Measurements from ENCODE around the gene SPECC1L. TPM values are rescaled to one million over a fixed set of nuclear protein-coding genes. Genes with fewer than 3 reads are reported as not detected.

SPECC1L gene
- total RNA-seq, 1 donor: 40.2 TPM

DNA sequence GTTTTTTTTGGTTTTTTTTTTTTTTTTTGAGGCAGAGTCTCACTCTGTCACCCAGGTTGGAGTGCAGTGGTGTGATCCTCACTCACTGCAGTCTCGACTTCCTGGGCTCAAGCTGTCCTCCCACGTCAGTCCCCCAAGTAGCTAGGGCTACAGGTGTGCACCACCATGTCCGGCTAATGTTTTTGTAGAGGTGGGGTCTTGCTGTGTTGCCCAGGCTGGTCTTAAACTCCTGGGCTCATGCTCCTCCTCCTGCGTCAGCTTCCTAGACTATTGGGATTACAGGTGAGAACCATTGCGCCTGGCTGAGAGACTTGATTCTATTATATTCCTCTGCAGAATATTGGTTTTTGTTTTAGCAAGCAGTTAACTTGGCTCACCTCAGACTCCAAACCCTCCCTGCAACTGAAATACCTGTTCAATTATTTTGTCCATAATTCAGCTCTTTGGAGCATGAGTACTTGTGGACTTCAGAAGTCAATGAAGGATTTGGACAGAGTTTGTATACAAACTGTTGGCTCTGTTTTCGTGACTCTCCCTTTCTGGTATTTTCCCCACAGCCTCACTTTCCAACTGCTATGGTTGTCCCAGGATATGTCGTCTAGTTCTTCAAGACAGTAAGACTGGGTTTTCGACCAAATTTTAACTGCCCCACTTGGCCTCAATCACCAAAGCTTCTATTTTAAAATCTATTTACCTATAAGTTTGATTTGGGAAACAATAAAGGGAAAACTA is 87.6 kb downstream of the SPECC1L start:
- H3K4me3 ChIP-seq (ENCODE audit: low read depth, low read length): no peak overlapping the region
- TF ChIP-seq, protein P1, sequence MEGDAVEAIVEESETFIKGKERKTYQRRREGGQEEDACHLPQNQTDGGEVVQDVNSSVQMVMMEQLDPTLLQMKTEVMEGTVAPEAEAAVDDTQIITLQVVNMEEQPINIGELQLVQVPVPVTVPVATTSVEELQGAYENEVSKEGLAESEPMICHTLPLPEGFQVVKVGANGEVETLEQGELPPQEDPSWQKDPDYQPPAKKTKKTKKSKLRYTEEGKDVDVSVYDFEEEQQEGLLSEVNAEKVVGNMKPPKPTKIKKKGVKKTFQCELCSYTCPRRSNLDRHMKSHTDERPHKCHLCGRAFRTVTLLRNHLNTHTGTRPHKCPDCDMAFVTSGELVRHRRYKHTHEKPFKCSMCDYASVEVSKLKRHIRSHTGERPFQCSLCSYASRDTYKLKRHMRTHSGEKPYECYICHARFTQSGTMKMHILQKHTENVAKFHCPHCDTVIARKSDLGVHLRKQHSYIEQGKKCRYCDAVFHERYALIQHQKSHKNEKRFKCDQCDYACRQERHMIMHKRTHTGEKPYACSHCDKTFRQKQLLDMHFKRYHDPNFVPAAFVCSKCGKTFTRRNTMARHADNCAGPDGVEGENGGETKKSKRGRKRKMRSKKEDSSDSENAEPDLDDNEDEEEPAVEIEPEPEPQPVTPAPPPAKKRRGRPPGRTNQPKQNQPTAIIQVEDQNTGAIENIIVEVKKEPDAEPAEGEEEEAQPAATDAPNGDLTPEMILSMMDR (IDR thresholded peaks at IDR 0.05; ENCODE audit: insufficient read depth, low read depth, low read length): no peak
- DNase-seq (ENCODE audit: low read depth): no peak

DNA sequence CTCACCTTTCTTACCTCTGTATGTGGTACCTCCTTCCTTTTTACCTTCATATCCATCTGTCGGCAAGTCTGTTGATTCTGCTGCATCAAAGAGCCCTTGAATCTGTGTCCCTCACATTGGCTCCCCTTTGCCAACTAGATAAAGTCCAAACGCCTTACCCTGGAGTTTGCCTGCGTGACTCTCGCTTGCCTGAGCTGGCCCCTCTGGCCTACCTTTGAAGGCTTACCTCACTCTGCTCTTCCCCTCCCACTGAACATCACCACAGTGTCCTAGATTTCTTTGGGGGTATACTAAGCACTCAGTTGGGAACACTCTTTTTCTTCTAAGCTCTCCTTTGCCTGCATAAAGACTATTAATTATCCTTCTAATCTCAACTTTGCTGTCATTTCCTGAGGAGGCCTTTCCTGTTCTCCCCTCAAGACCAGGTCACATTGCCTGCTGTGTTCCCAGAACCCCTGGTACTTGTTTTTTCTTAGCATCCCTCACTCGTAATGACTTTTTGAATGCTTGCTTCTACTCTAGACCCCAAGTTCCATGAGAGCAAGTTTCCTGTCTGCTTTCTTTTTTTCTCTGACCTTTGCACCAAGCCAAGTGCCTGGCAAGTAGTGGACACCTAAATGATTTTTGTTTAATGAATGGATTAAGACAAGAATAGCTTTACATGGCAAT is 89.0 kb downstream of the SPECC1L start:
- no peak overlapping the region for H3K4me3 ChIP-seq (ENCODE audit: low read depth, low read length)
- DNase-seq (ENCODE audit: low read depth): no peak
- TF ChIP-seq, protein P1 (IDR thresholded peaks at IDR 0.05; ENCODE audit: insufficient read depth, low read depth, low read length): no peak

DNA sequence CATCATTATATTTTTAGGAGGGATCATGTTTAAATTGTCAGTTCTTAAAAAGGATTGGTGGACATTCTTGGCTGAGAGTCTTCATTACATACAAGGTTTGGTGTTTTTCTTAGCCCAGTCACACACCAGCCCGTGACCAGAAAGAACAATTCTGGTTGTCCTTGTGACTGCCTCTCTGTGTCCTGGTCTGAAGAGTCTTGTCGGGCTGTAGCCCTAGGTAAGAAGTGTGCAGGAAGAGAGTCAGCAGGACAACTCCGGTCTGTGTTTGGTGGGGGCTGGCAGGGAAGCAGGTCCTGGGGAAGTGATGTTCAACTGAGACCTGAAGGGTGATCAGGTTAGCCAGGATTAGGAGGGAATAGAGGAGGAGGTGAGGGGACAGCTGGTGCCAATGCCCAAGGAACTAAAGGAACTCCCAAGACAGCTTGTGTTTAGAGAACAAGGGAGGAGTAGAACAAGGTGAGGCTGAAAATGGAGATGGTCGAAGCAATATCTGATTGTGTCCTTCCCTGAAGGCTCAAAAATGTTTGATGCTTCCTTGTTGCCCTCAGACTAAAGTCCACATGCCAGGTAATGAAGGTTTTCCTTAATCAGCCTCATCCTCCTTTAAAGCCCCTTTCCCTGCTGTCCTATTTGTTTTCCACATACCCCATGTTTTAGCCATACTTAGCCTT is 91.5 kb downstream of the SPECC1L start:
- H3K4me3 ChIP-seq (ENCODE audit: low read depth, low read length): no peak overlapping the region
- DNase-seq (ENCODE audit: low read depth): no peak
- TF ChIP-seq, protein P1 (IDR thresholded peaks at IDR 0.05; ENCODE audit: insufficient read depth, low read depth, low read length): no peak

DNA sequence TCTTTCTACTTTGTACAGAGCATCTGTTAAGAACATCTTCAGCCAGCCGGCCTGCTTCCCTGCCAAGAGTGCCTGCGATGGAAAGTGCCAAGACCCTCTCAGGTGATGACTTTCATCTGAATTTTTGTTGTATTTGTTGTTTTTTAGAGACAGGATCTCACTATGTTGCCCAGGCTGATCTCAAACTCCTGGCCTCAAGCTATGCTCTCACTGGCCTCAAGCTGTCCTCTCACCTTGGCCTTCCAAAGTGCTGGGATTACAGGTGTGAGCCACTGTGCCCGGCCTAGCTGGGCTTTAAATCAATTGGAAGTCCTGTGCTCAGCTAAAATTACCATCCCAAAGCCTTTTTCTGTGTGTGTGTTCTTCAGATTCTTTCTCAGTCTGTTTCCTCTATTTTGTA is 92.6 kb downstream of the SPECC1L start:
- TF ChIP-seq, protein P1 (IDR thresholded peaks at IDR 0.05; ENCODE audit: insufficient read depth, low read depth, low read length): no peak
- DNase-seq (ENCODE audit: low read depth): no peak
- H3K4me3 ChIP-seq (ENCODE audit: low read depth, low read length): no peak overlapping the region

DNA sequence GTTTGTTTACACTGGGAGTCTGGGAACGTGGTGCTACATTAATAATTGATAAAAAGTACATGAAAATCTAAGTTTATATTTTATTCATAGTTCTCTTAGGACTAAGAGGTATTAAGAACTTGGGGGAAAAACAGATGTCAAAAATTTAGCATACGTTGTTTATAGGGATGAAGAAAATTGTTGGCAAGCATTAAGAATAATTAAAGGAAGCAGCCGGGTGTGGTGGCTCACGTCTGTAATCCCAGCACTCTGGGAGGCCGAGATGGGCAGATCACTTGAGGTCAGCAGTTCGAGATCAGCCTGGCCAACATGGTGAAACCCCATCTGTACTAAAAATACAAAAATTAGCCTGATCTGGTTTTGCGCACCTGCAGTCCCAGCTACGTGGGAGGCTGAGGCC is 96.1 kb downstream of the SPECC1L start:
- no peak overlapping the region for H3K4me3 ChIP-seq (ENCODE audit: low read depth, low read length)
- no peak for DNase-seq (ENCODE audit: low read depth)
- TF ChIP-seq, protein P1 (IDR thresholded peaks at IDR 0.05; ENCODE audit: insufficient read depth, low read depth, low read length): no peak

DNA sequence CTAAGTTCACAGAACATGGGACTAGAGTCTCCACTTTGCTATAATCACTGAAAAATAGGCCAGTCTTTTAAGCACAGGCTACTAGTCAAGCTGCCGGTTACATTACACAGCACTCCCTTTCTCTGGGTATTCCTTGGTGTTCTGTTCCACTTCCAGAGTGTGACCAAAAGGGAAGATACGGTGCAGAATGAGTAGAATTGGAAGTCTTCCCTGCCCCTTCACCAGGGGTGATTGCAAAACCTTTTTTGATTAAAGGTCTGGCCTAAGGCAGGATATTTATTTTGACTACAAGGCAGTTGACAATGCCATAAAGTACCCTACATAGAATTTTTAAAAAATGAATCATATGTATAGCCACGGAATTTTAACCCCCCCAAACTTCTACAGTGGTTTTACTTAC is 97.2 kb downstream of the SPECC1L start:
- TF ChIP-seq, protein P1 (IDR thresholded peaks at IDR 0.05; ENCODE audit: insufficient read depth, low read depth, low read length): no peak
- no peak overlapping the region for H3K4me3 ChIP-seq (ENCODE audit: low read depth, low read length)
- peak; percentile 36 for DNase-seq (ENCODE audit: low read depth)
